GM18508 (cell line): ENCODE data around the gene PCDHGA6.
"Not testable (repeated sequence)": the region's sequence is repeated elsewhere in the genome, so short reads cannot be mapped to it uniquely, and the experiment has no call there.

ENCODE experiments used
- ATAC-seq: cut with Tn5 transposase; IDR thresholded peaks from one replicate; pipeline ENCODE4 v1.9.1; 2021; ENCODE audit warnings: moderate number of reproducible peaks; ENCODE audit not compliant: insufficient read depth, unreplicated experiment

Gene PCDHGA6

GRCh38 chr5:141415275-141415618 lies 41.6 kb downstream of the PCDHGA6 start:
- ATAC-seq: not testable (repeated sequence)

- peak; percentile 51 for ATAC-seq
These were observed 43.9 kb downstream of the PCDHGA6 start, which contains the start of gene PCDHGB7 for GRCh38 chr5:141417494-141418172. TSS of gene PCDHGB7 (plus strand) at chr5:141417677. CDS start at chr5:141417860, 183 bp downstream.

GRCh38 chr5:141419074-141419880 lies 45.6 kb downstream of the PCDHGA6 start:
- no peak for ATAC-seq

- no peak for ATAC-seq
These were observed 47.3 kb downstream of the PCDHGA6 start, which contains the start of gene PCDHGA11 for GRCh38 chr5:141420855-141421488. TSS of gene PCDHGA11 (plus strand) at chr5:141421051. CDS start at chr5:141421228, 177 bp downstream.

- no peak for ATAC-seq
These were observed 47.8 kb downstream of the PCDHGA6 start for GRCh38 chr5:141421489-141421855.

- ATAC-seq: no peak
These were observed 49.1 kb downstream of the PCDHGA6 start for GRCh38 chr5:141422742-141423291.

- ATAC-seq: no peak
These were observed 54.2 kb downstream of the PCDHGA6 start for GRCh38 chr5:141427783-141428426.
